RPMI7951 (cell line): Measurements from ENCODE around the gene GPR39. TPM values are rescaled to one million over a fixed set of nuclear protein-coding genes. Genes with fewer than 3 reads are reported as not detected.

Experiments
- DNase-seq: peaks from one replicate; pipeline ENCODE4 v3.0.0-alpha.2; 2012; ENCODE audit warnings: low read depth
- total RNA-seq: library from RNA; depleted of rRNA; stranded (reverse); fragments of >200 nt; shearing (Covaris generic); gene quantifications from 2 replicates; pipeline ENCODE4 v1.2.3, GENCODE V29; 2014

GPR39 gene
- total RNA-seq, 1 experiment from 2014 or later: 39.9 TPM

GRCh38 chr2:132414081-132414480 lies 2.5 kb upstream of the GPR39 start:
- no peak for DNase-seq

DNA sequence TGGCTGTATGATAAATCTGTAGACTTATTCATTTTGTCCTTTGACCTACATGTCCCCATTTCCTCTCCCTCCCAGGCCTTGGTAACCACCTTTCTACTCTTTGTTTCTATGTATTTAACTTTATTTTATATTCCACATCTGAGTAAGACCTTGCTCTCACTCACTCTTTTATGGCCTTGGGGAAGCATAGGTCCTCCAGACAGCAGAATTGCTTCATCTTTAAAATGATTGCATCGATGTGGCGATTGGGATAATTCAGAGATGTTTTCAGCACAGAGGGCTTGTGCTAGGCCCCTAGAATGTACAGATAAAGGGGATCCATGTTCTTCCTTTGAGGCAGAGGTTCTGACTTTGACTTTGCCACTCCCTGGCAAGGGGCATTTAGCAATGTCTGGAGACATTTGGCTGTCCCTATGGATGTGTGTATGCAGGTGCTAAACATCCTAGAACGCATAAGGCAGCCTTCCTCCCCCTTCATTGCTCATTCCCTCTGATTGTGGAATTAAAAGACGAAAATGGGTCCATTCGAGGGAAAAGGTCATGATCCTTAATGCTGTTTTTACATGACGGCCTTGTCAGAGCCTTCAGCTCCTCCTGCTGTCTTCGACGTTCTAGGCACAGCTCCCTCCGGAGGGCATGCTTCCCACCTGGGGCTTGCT lies 1.2 kb upstream of the GPR39 start:
- no peak for DNase-seq

GRCh38 chr2:132415915-132416722 lies 486 bp upstream of the GPR39 start:
- DNase-seq: peak; percentile 100

- no peak for DNase-seq
Observed at GRCh38 chr2:132417430-132418035, 928 bp downstream of the GPR39 start.

DNA sequence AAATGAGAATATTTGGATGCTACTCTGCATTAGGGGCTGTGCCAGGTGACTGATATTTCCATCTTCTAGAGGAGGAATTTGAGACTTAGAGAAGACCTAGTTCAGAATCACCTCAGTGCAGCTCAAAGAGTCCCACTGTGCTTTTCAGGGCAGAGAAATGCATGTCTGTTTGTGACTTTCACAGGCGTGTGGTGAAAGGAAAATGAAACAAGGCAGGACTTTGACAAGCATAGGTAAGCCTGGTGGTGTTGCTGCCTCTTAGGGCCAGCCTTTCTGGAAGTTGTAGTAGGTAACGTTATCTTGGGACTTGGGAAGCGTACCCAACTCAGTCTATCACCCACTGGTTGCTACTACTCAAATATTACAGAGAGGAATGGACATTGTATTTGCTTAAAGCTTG lies 2.6 kb downstream of the GPR39 start:
- DNase-seq: no peak

- DNase-seq: no peak
Observed at GRCh38 chr2:132419941-132420340, 3.3 kb downstream of the GPR39 start.

DNA sequence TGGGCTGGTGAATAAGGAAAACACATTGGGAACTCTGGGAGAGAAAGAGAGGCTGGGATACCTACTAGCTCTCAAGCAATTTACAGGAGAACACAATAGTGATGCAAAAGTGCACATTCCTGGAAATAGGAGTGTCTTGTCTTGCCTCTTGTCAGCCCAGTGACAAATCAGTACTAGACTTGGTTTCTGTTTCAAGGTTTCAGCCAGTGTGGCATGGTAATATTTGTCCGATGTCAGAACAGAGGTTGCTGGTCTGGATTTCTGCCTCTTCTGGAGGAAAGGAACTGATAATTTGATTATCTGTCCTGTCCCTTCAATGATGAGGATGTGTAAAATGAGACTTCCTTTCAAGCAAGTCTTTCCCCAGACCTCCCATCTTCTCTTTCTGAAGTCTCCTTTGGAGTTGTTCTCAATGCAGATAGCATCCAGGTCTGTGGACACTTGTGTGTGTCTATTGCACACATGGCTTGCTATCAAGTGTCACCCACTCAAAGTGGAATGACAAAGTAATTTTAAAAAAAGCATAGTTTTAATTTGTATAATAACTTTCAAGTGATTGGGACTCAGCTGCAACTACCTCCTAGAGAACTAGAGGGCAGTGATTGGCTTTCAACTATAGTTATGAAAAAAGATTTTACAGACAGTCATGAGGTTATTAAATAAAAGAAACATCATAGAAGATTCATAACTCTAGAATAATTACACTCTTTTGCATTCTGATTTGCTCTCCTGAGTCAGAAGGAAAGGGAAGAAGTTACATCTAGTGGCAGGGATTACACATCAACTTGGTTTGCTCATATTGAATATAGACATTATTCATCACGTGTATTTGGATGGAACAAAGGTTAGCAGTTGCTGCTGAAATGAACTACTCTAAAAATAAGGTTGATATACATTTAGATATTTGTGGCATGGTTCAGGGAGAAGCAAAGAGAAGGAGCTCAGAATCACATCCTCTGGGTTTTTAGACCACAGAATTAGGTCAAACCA lies 4.5 kb downstream of the GPR39 start:
- peak; percentile 65 for DNase-seq

- no peak for DNase-seq
Observed at GRCh38 chr2:132422736-132423135, 6.1 kb downstream of the GPR39 start.

DNA sequence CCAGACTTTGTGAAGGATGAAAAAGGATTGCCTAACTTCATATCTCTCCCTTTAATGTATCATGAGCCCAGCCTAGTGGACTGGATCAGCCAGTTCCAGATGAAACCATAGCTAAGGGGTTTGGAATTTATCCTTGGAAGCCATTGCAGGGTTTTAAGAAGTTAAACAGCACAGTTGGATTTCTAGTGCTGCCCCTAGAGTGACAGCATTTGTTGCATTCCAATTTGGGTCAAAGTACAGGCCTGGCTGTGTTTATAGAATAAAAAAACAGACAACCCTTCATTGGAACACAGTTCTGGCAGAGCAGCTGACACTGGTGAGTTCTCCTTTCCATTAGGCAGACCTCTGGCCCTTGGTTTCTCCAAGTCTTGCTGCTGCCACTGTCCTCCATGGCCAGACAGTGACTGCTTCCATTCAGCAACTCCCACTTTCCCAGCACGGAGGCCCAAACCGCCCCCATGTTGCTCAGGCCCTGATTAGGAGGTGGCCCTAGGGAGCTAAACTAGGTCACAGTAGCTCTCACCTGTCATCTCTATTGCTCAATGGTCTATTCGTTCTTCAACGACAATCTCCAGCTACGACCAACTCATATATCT lies 8.0 kb downstream of the GPR39 start:
- DNase-seq: no peak

GRCh38 chr2:132426033-132426432 lies 9.4 kb downstream of the GPR39 start:
- no peak for DNase-seq

DNA sequence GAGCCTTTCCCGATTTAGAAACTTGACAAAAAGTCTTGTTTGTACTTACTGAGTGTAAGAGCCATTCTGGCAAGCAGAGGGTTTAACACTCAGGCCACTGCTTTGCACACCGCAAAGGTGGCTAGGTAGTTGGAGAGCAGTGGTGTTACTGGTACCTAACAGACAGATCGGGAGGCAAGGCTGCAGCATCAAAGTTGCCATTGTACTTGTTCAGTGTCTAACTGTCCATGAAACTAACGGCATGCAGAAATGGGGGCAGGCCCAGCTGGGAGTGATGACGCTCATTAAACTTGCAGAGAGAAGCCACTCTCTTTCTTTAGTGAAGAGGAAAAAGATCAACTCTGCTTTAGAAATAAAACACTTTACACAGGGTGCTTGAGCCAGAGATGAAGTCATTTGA lies 10.1 kb downstream of the GPR39 start:
- DNase-seq: no peak

GRCh38 chr2:132429351-132429750 lies 12.7 kb downstream of the GPR39 start:
- no peak for DNase-seq

- DNase-seq: no peak
Observed at GRCh38 chr2:132429941-132430573, 13.5 kb downstream of the GPR39 start.

DNA sequence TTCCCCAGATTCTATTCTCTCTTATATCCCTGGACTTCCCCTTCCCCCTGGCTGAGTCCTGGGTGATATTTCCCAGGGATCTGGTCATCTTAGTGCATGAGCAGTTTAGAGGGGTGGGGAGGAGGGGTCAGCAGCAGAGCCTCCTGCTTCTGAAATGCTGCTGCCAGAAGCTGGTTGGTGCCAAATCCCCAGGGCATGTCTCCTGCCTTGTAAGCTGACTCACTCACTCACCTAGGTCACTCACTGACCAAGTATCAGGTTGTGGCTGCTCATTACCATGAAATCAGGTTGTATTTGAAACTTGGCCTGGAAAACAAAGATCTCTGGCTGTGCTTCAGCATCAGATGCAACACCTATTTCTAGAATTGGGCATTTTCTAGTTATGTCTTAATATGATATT lies 14.3 kb downstream of the GPR39 start:
- peak; percentile 79 for DNase-seq

DNA sequence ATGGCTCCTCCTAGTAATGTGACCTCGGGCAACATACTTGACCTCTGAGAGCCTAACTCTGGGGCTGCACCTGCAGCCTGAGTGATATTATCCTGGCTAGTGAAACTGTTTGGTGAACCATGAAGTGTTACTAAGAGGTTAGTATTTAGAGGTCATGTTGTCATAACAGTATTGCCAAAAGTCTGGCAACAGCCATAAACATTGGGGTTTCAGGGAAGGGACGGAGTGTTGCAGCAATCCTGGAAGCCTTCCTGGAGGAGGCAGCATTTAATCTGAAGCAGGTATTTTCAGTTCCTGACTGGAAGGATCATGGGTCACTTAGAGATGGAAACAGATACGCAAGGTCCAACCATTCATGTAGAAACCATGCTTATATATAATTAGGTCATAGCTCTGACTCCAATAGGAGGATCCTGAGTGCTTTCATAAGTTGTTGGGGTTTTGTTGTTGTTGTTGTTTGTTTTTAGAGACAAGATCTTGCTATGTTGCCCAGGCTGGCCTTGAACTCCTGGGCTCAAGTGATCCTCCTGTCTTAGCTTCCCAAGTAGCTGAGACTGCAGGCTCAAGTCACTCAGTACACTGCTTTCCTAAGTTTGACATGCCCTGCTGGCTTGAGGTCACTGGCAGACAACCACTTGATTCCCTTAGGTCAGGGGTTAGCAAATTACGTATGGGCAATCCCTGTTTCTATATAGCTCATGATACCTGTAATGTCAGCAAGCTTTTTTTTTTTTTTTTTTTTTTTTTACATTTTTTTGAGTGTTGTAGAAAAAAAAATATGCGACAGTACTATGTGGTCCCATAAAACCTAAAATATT lies 21.5 kb downstream of the GPR39 start:
- DNase-seq: no peak

- DNase-seq: peak; percentile 100
Observed at GRCh38 chr2:132438691-132439090, 22.1 kb downstream of the GPR39 start.

DNA sequence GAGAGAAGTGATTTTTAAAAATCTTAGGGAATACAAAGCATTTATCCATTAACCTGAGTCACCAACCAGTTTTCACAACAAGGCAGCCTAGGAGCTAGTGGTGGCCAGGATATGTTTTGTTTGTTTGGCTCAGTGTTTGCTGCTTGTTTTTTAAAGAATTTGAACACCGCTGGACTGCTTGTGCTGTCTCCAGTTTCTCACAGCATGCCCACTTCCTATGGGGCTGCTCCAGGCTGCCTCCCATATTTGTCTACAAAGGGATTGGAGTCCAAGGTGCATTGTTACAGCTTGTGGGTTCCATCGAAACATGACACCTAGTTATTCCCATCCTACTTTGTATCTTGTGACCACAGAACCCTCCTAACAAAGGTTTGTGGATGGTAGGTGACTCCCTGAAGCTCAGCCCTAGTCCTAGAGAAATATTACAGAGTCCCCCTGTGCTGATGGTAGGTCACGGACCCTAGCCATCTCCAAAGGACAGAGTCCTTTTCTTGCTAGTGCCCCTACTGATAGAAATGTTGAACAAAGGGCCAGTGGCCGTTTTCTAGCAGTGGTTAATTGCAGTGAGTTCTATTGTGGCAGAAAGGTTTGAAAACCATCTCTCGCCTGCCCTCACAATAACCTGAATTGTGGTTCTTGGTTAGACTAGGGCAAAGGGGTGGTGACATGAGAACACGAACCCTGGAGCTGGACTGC lies 23.2 kb downstream of the GPR39 start:
- peak; percentile 77 for DNase-seq

DNA sequence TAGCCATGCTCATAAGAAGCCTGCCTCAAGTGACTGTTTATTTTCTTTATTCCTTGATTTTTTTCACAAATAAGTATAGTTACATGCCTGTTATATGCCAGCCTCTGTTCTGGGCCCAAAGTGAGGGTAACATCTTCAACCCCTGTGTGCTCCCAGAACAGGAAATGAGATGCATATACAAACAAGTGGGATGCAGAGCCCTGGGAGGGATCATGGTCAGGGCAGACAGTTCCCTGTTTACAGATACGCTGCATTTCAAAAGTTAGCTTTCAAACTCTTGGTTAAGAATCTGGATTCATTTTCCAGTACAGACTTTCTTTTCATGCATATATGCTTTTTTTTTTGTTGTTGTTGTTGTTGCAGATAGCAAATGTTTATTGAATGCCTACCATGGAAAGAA lies 24.4 kb downstream of the GPR39 start:
- DNase-seq: no peak

DNA sequence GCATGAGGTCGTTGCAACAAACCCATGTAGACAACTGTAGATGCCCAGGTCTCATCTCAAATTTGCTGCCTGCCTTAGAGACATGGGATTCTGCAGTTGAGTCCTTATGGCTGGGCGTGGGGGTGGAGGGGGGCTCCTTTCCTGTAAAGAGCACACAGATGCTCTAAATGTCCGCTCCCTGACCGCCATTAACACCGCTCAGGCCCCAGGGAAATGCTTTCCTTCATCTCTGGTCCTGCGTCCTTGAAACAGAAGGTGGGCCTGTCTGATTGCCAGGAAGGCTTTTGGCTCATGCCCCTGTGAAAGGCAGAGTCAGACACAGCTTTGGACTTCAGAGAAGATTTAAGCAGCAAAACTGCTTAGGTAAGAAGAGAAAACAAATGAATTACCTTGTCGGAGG lies 25.7 kb downstream of the GPR39 start:
- no peak for DNase-seq
